ENCODE results near the gene ZP1.
"Not testable (repeated sequence)": the region's sequence is repeated elsewhere in the genome, so short reads cannot be mapped to it uniquely, and the experiment has no call there.

ZP1 gene

GRCh38 chr11:60878245-60879101, 11.1 kb downstream of the ZP1 start:
- no peak for DNase-seq (ENCODE audit: low spot score)

DNA sequence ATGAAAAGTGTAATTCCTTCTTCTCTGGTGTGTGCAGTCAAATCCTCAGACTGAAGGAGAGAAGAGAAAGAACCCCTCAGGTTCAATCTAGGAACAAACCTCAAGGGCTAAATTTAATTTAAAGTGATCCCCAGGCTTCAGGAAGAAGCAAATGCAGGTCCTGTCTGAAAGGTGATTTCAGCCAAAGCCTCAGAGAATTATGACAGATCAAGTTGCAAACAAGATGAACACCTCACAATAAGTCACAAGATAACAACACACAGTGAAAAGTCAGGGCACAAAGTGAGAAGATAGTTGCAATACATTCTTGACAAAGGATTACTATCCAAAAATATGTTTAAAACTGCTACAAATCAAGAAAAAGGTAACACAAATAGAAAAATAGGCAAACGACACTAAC, 11.8 kb downstream of the ZP1 start:
- DNase-seq (ENCODE audit: low spot score) = no peak

DNA sequence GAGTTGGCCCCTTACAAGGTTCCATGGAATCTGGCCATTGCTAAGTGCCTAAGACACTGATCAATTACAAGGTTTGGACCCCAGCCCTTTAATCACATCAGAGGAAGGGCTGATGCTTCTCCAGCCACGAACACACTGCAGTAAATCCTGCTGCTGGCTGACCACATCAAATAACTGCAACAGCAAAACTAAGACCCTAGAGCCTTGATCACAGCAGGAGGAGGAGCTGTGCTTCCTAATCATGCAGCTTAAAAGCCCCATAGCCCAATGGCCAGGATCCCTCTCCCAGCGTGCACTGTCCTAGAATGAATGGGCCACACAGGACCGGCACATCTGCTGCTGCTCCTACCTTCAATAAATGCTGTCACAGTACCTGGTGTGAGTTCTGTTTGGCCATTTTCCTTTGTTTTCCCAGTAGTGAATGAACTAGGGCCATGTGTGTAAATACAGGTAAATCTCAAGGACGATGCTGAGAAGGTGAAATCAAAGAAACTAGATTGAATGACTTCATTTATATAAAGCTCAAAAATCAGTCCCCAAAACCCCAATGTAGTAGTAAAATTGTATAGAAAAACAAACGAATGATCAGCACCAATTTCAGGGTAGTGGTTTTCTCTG, 12.7 kb downstream of the ZP1 start:
- DNase-seq (ENCODE audit: low spot score) = no peak

DNA sequence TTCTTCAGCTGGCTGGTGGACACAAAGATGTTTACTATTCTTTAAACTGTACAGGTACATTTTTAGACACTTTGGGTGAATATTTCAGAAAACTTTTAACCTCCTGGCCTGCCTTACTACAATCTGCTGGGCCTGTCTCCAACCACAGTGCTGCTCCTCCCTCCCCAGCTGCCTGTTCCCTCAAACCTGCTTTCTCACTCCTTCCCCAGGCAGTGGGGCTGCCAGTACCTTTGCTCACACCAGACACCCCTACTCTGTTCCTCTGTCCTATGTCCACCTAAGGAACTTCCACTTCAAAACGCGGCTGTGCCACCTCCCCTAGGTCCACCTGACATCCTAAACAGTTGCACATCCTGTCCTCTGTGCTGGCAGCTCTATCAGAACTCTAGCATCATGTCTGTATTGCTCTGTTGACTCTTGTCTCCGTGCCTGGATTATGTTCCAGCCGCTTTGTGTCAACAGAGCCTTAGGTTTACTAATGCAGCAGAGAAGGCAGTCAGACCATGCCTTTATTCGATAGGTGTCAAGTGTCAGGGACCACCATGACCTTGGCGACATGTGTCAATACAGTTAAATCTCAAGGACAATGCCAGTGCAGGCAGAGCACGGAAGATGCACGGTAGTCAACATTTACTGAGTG, 13.4 kb downstream of the ZP1 start:
- no peak for DNase-seq (ENCODE audit: low spot score)

DNA sequence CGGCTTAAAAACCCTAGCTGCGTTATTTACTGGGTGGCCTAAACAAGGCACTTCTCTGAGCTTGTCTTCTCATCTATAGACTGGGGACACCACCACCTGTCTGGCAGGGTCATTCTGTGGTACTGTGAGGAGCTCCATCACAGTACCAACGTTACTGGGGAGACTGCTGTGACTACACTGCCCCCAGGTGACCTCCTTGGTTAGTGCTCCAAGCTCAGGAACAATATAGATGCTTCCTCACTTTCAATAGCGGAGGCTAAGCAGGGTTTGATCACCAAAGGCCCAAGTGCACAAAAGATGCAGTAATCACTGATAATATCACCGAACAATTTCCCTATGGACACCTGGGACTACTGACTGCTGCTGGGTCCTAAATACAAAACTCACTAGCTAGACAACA, 20.2 kb downstream of the ZP1 start:
- peak; percentile 68 for DNase-seq (ENCODE audit: low spot score)

DNA sequence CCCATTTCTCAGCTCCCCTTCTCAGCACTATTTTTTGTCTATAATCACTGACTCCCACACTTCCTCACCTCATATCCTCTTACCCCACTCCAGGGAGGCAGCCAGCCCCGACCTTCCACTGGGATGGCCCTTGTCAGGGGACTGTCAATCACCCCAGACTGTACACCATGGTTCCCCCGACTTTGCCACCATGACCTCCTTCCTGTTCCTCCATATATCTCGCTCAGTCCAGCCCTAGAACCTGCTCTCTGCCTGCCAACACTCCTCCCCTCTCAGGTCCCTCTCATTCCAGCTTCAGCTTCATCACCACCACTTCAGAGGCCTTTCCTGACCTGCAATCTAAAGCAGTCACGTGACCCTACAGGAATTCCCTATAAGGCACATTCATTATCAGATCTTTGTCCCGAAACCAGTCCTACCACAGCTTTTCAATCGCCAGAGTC, 22.5 kb downstream of the ZP1 start:
- DNase-seq (ENCODE audit: low spot score) = no peak

DNA sequence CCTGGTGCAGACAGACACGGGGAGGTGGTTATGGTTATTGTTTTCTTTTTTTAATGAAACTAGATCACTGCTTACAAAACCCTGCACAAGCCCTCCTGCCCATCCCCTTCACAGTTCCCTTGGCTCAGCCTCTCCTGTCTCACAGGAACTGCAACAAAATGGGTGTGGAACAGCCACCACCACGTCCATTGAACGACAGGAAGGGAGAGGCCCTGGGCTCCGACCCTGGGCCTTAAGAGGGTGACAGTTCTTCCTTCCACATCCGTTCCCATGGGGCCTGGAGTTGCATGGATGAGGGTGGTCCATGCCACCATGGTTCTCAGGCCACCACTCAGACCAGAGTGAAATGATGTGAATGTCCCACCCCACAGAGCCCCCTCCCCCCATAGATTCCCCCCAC, 23.4 kb downstream of the ZP1 start:
- DNase-seq (ENCODE audit: low spot score) = no peak

- DNase-seq (ENCODE audit: low spot score) = no peak
These were observed 23.9 kb downstream of the ZP1 start for GRCh38 chr11:60891103-60891741.

GRCh38 chr11:60895687-60896086, 28.3 kb downstream of the ZP1 start:
- no peak for DNase-seq (ENCODE audit: low spot score)

GRCh38 chr11:60897496-60897895, 30.2 kb downstream of the ZP1 start:
- no peak for DNase-seq (ENCODE audit: low spot score)

- peak; percentile 72 for DNase-seq (ENCODE audit: low spot score)
These were observed 31.9 kb downstream of the ZP1 start for GRCh38 chr11:60899046-60899936.

DNA sequence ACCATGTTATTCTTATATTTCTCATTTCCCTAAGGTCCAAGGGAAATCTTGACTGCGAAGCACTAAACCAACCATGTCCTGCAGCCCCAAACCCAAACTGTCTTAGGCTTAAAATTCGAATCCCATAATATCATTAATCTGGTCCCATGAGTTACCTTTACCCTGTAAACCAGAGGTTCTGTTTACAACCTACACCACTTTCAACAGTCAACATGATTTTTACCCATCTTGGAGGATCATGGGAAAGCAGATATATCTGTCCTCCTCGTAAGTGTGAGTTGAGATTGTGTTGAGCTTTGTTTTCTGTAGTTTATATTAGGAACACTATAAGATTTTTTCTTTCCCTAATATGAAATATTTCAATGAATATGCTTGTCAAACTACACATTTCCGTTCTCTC, 32.6 kb downstream of the ZP1 start:
- no peak for DNase-seq (ENCODE audit: low spot score)

GRCh38 chr11:60900673-60901404, 33.5 kb downstream of the ZP1 start:
- DNase-seq (ENCODE audit: low spot score) = no peak

DNA sequence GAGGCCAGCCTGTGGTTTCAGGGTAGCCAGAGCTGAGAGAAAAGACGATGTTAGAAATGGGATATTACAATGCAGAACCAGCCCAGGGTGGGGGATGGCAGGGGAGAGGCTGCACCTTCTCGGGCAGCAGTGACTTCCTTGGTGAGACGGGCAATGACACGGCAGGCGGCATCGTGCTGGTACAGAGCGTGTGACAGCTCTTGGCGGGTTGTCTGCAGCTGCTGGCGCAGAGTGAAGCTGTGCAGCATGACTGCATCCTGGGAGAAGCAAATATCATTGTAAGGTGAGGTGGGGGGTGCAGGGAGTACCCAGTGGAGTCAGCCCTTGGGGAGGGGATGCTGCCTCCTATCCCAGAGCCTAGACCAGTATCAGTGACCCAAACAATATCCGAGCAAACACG, 35.3 kb downstream of the ZP1 start:
- DNase-seq (ENCODE audit: low spot score) = no peak

DNA sequence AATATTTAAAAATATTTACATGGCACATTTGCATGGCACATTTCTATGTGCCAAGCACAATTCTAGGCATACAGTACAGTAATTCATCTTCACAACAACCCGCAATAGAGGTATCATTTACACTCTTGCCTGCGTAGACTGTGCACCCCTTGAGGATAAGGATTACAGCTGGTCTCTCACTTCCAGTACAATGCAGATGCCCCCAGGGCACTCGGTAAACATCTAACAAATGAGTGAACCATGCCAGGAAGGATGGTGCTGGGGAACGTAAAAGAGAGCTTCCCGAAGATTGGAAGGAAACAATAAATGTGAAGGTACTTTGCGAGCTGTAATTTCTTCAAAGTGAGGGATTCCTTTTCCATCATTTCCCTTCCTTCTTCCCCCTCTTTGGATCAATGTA, 37.7 kb downstream of the ZP1 start:
- DNase-seq (ENCODE audit: low spot score) = no peak

- DNase-seq (ENCODE audit: low spot score) = no peak
These were observed 38.3 kb downstream of the ZP1 start for GRCh38 chr11:60905551-60906113.

DNA sequence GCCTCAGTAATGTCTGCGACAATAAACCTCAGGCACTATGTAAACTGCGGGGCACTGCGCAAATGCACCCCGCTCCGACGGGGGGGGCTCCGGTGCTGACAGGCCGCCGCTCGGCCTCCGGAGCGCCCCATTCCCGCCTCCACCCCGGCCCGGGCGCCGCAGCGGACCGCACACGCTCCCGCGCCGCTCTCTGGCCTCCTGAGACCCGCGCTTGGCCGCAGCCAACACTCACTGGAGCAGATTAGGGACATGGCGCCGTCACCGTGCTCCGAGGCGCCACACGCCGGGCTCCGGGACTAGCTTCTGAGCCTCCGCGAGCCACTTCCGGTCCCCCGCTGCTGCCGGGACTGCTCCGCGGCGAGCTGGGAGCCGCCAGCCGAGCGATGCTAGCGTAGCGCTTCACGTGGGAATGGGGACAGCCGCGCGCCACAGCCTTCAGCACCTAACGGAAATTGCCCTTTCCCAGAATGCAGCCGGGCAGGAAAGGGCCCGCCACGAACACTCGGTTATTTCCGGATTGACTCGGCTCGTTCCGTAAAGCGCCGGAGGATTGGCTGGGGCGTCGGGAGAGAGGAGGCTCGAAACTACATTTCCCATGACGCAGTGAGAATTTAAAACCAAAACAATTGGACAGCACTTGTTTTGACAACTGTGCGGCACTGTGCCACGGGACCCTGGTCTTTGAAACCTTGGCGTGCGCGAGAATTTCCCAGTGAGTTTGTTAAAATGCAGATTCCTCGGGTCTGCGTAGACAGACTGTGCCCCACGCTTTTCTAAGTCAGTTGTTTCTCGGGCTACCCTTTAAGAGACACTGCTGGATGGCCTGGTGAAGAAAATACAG, 39.0 kb downstream of the ZP1 start, which contains the start of gene PRPF19:
Gene PRPF19 (minus strand): TSS at position 454 of the 841 bp plus-strand sequence. CDS start 203 bp downstream, at position 251.
- DNase-seq (ENCODE audit: low spot score) = peak; percentile 96

DNA sequence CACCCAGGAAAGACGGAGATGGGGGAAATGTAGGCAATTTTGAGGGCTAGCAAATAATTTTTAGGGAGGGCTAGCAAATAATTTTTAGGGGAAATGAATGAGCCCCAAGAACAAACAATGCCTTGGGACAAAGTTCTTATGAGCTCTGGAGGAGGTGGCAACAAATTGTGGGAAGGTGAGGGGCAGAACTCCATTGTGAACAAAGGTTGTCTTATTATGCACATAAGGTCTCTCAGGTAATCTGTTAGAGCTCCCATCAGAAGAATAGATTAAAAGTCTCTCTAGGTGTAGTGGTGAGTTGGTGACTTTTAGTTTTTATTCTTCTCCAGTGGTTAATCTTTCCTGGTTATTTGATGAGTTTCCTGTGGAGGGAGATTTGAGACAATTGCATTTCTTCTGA, 41.5 kb downstream of the ZP1 start:
- no peak for DNase-seq (ENCODE audit: low spot score)

DNA sequence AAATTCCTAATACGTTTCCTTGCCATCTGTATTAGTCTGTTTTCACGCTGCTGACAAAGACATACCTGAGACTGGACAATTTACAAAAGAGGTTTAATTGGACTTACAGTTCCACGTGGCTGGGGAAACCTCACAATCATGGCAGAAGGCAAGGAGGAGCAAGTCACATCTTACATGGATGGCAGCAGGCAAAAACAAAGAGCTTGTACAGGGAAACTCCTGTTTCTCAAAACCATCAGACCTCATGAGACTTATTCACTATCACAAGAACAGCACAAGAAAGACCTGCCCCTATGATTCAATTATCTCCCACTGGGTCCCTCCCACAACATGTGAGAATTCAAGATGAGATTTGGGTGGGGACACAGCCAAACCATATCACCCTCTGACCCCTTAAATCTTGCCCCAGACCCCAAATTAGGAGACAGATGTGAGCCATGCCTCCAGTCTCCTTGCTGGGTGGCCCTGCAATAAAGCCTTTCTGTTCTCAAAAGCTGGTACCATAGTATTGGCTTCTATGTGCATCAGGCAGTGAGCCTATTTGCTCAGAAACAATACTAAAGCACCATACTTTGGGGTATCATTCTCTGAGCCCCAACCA, 42.4 kb downstream of the ZP1 start:
- not testable (repeated sequence) for DNase-seq (ENCODE audit: low spot score)

All from D341Med (cell line).